DMS53 treated with DMSO at 0.1 percent for 48 hours (cell line): ENCODE data around the gene NOP9.
A peak's percentile ranks its signal among the peaks of the same experiment; 100 is the strongest.

ENCODE experiments used
- DNase-seq: peaks from one replicate; lab custom pipeline; 2025; ENCODE audit not compliant: unreplicated experiment; lab: John Stamatoyannopoulos, UW

Gene NOP9

GRCh38 chr14:24280797-24281460 is 18.7 kb upstream of the NOP9 start:
- DNase-seq, result no peak

- DNase-seq, result no peak
These were observed 18.0 kb upstream of the NOP9 start for GRCh38 chr14:24281636-24282035.

GRCh38 chr14:24282736-24283135 is 16.9 kb upstream of the NOP9 start:
- DNase-seq, result no peak

- no peak for DNase-seq
These were observed 15.7 kb upstream of the NOP9 start for GRCh38 chr14:24283796-24284460.

GRCh38 chr14:24284501-24285035 is 15.1 kb upstream of the NOP9 start:
- DNase-seq, result no peak

- no peak for DNase-seq
These were observed 14.3 kb upstream of the NOP9 start for GRCh38 chr14:24285351-24285750.

- no peak for DNase-seq
These were observed 12.7 kb upstream of the NOP9 start for GRCh38 chr14:24286996-24287395.

GRCh38 chr14:24289649-24290280 is 9.9 kb upstream of the NOP9 start:
- no peak for DNase-seq

- no peak for DNase-seq
These were observed 8.9 kb upstream of the NOP9 start for GRCh38 chr14:24290746-24291145.

- DNase-seq, result no peak
These were observed 8.1 kb upstream of the NOP9 start for GRCh38 chr14:24291446-24292117.

- no peak for DNase-seq
These were observed 7.4 kb upstream of the NOP9 start for GRCh38 chr14:24292118-24292807.

- DNase-seq, result no peak
These were observed 6.1 kb upstream of the NOP9 start for GRCh38 chr14:24293525-24293924.

GRCh38 chr14:24296341-24297157 is 3.1 kb upstream of the NOP9 start:
- peak; percentile 23 for DNase-seq

- peak; percentile 3 for DNase-seq
These were observed 2.3 kb upstream of the NOP9 start for GRCh38 chr14:24297190-24297964.

GRCh38 chr14:24298892-24299254 is 777 bp upstream of the NOP9 start:
- no peak for DNase-seq

- DNase-seq, result no peak
These were observed 803 bp downstream of the NOP9 start for GRCh38 chr14:24300326-24300980.

- no peak for DNase-seq
These were observed 4.4 kb downstream of the NOP9 start for GRCh38 chr14:24304019-24304387.

GRCh38 chr14:24307156-24307574 is 7.5 kb downstream of the NOP9 start:
- DNase-seq, result no peak
